RWPE1 (cell line): ENCODE data around the gene TOM1L1.

Source experiments
- CTCF ChIA-PET: fragments of 350-600 bp; sonication (Branson Sonifier 250); formaldehyde crosslinking; extraction: SDS; loops from one replicate; lab custom pipeline; 2021; lab: Yijun Ruan, JAX
- POLR2A ChIA-PET: fragments of 400-600 bp; formaldehyde crosslinking; extraction: SDS; loops from one replicate; lab custom pipeline; 2020; ENCODE audit warnings: antibody characterized with exemption; ENCODE audit not compliant: low non-redundant PET; lab: Yijun Ruan, JAX
- DNase-seq: peaks from one replicate; pipeline ENCODE4 v3.0.0; 2012; ENCODE audit warnings: low spot score
- H3K27ac ChIP-seq: fragments of 450-650 bp; 2 replicates; pipeline ENCODE4 v1.5.1; 2017
- CTCF ChIP-seq: fragments of 450-650 bp; conservative IDR thresholded peaks from 2 replicates; pipeline ENCODE4 v1.5.1; 2017; ENCODE audit warnings: low read depth, mild to moderate bottlenecking

The TOM1L1 gene

GRCh38 chr17:54972406-54973138 is 71.9 kb downstream of the TOM1L1 start:
- no peak for TF ChIP-seq CTCF
- no peak overlapping the region for H3K27ac ChIP-seq
- ChIA-PET POLR2A (no interaction called here), CTCF (no interaction called here)
- DNase-seq: no peak

DNA sequence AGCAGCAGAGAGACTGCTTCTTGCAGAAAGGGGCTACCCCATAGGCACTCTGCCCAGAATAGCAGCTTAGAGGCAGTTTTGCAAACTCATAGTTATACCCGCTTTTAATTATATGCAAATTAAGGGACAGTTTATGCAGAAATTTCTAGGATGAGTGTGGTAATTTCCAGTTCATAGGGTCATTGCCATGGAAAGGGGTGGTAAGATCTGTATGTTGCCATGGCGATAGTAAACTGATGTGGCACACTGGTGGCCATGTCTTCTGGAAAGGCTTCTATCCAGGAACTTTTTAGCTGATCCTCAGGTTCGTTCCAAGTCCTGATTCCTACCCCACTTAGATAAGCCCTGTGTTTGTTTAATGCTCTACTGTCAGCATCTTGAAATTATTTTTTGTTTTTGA is 74.1 kb downstream of the TOM1L1 start:
- CTCF ChIA-PET: no interaction called here
- POLR2A ChIA-PET: no interaction called here
- no peak for DNase-seq
- no peak for TF ChIP-seq CTCF
- no peak overlapping the region for H3K27ac ChIP-seq

DNA sequence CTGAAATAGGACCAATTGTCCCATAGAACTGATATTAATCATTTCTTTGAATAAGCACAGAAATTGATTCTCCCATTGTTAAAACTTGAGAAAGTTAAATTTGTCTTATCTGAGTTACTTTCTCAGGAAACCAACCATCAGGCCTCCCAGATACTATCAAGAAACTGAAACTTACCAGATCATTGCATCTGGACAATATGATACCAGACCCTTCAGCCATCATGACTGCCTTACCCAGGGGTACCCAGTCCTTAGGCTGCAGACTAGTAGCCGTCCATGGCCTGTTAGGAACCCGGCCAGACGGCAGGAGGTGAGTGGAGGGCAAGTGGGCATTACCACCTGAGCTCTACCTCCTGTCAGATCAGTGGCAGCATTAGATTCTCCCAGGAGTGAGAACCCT is 75.7 kb downstream of the TOM1L1 start:
- POLR2A ChIA-PET: no interaction called here
- no peak overlapping the region for H3K27ac ChIP-seq

GRCh38 chr17:54977744-54978143 is 77.1 kb downstream of the TOM1L1 start:
- no peak for DNase-seq
- CTCF ChIA-PET: no interaction called here
- POLR2A ChIA-PET: no interaction called here
- H3K27ac ChIP-seq: no peak overlapping the region
- no peak for TF ChIP-seq CTCF

More for the DNA sequence above, 75.7 kb downstream of the TOM1L1 start:
- CTCF ChIA-PET: interaction anchor here (0.6 kb wide), 1 partner anchor 698 kb away, joined by 4 read pairs; no protein-coding TSS in a partner anchor
- DNase-seq: no peak
- no peak for TF ChIP-seq CTCF

DNA sequence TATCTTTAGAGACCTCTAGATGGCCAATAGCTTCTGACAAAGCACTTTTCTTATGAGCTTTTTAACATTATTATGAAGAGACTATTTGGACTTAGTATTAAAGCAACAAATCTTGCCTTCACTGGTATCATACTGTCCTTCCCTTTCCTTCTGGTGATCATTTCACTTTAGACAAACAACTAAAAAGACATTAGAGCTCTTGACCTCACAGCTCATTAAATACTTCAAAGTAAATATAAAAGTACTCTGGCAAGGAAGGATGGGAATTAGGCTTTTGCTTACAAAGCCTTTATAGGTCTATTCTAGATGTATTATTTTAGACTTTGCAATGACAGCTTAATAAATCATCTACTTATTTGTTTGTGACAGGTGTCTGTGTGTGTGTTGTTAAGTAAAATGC is 79.0 kb downstream of the TOM1L1 start:
- ChIA-PET CTCF (no interaction called here), POLR2A (no interaction called here)
- TF ChIP-seq CTCF: no peak
- DNase-seq: no peak
- H3K27ac ChIP-seq: no peak overlapping the region

GRCh38 chr17:54980375-54980774 is 79.7 kb downstream of the TOM1L1 start:
- ChIA-PET POLR2A (no interaction called here), CTCF (no interaction called here)
- no peak for TF ChIP-seq CTCF
- DNase-seq: no peak
- no peak overlapping the region for H3K27ac ChIP-seq
